OCI-LY3 (cell line): ENCODE measurements around the gene PHLDA1.
A peak's percentile ranks its signal among the peaks of the same experiment; 100 is the strongest.

Experiments used
- H2AFZ ChIP-seq: fragments of 200-600, 300-600 bp; shearing (Covaris generic); 2 replicates; pipeline ENCODE4 v1.6.0; 2014; ENCODE audit warnings: antibody characterized with exemption, low read depth, low read length
- H3K27ac ChIP-seq: fragments of 200-600, 300-600 bp; sonication (generic); 2 replicates; pipeline ENCODE4 v1.5.1; 2014; ENCODE audit warnings: mild to moderate bottlenecking, low read length, moderate library complexity, mixed read lengths
- H3K27me3 ChIP-seq: fragments of 200-600, 300-600 bp; sonication (generic); 2 replicates; pipeline ENCODE4 v1.6.1; 2014; ENCODE audit warnings: low read depth, low read length, mixed read lengths
- H3K36me3 ChIP-seq: fragments of 200-600, 300-600 bp; sonication (generic); replicated peaks from 2 replicates; pipeline ENCODE3; 2014; ENCODE audit warnings: low read depth, low read length, mixed read lengths
- H3K4me1 ChIP-seq: fragments of 300-600, 200-600 bp; sonication (generic); 2 replicates; pipeline ENCODE4 v1.6.1; 2014; ENCODE audit warnings: low read length, mixed read lengths
- H3K4me2 ChIP-seq: fragments of 200-600, 300-600 bp; sonication (generic); 2 replicates; pipeline ENCODE4 v1.6.1; 2014; ENCODE audit warnings: low read length, mixed read lengths
- H3K4me3 ChIP-seq: fragments of 300-600, 200-600 bp; sonication (generic); 2 replicates; pipeline ENCODE4 v1.5.1; 2014; ENCODE audit warnings: antibody characterized with exemption, mild to moderate bottlenecking, low read length, moderate library complexity
- H3K79me2 ChIP-seq: fragments of 300-600, 200-600 bp; shearing (Covaris generic); 2 replicates; pipeline ENCODE4 v1.6.1; 2014; ENCODE audit warnings: mild to moderate bottlenecking, low read length, mixed read lengths
- H3K9ac ChIP-seq: fragments of 300-600, 200-600 bp; shearing (Covaris generic); 2 replicates; pipeline ENCODE4 v1.6.0; 2014; ENCODE audit warnings: mild to moderate bottlenecking, low read length, moderate library complexity
- H3K9me3 ChIP-seq: fragments of 200-600, 300-600 bp; shearing (Covaris generic); 2 replicates; pipeline ENCODE4 v1.6.1; 2014; ENCODE audit warnings: low read length, mixed read lengths; ENCODE audit not compliant: insufficient read depth
- H4K20me1 ChIP-seq: fragments of 200-600, 300-600 bp; sonication (generic); 2 replicates; pipeline ENCODE4 v1.6.1; 2016; ENCODE audit warnings: low read length, mixed read lengths; ENCODE audit not compliant: insufficient read depth
- CTCF ChIP-seq: fragments of 200-600, 300-600 bp; sonication (generic); IDR thresholded peaks from 2 replicates; pipeline ENCODE4 v1.5.1; 2014; ENCODE audit warnings: antibody characterized with exemption, low read length, low read depth
- EZH2phosphoT487 ChIP-seq: fragments of 200-600 bp; shearing (Covaris generic); IDR thresholded peaks from 2 replicates; pipeline ENCODE4 v1.6.1; 2018; ENCODE audit warnings: antibody characterized with exemption, mixed run types, low read depth

Gene PHLDA1

GRCh38 chr12:75978677-75979076, 52.9 kb downstream of the PHLDA1 start:
- Histone ChIP-seq H3K27ac (no peak overlapping the region), H3K36me3 (no peaks in the 10 kb centered on the region), H3K27me3 (peaks cover 7% of the 10 kb centered on the region), H3K4me1 (peaks cover 53% of the 10 kb centered on the region), H2AFZ (no peak overlapping the region), H3K9me3 (no peaks in the 10 kb centered on the region), H3K4me2 (peak overlapping the region; percentile 59; the same call in 1 of the 2 replicates), H3K9ac (no peak overlapping the region), H3K4me3 (no peak overlapping the region), H4K20me1 (no peaks in the 10 kb centered on the region), H3K79me2 (no peaks in the 10 kb centered on the region)
- TF ChIP-seq EZH2phosphoT487 = no peak
- TF ChIP-seq CTCF = no peak

- Histone ChIP-seq H2AFZ (no peak overlapping the region), H3K79me2 (no peaks in the 10 kb centered on the region), H3K4me1 (peaks cover 50% of the 10 kb centered on the region), H3K4me2 (peak overlapping the region; percentile 59), H3K36me3 (no peaks in the 10 kb centered on the region), H3K9ac (no peak overlapping the region), H3K27me3 (peaks cover 2% of the 10 kb centered on the region), H3K9me3 (no peaks in the 10 kb centered on the region), H3K27ac (no peak overlapping the region), H3K4me3 (0 out of 2 replicates have a peak overlapping the region, but pooled peaks have one; percentile 14), H4K20me1 (no peaks in the 10 kb centered on the region)
- TF ChIP-seq EZH2phosphoT487 (no peak), CTCF (no peak)
Measured at GRCh38 chr12:75977952-75978671, 53.5 kb downstream of the PHLDA1 start.

GRCh38 chr12:75977590-75977951, 54.0 kb downstream of the PHLDA1 start:
- TF ChIP-seq CTCF (no peak), EZH2phosphoT487 (no peak)
- no peak overlapping the region for H2AFZ ChIP-seq
- H3K4me2 ChIP-seq = peak overlapping the region; percentile 59

GRCh38 chr12:75976913-75977312, 54.7 kb downstream of the PHLDA1 start:
- peaks cover 39% of the 10 kb centered on the region for H3K4me1 ChIP-seq
- no peak overlapping the region for H3K4me3 ChIP-seq
- no peaks in the 10 kb centered on the region for H3K27me3 ChIP-seq
- no peak overlapping the region for H3K27ac ChIP-seq
- H3K9ac ChIP-seq = no peak overlapping the region
- H4K20me1 ChIP-seq = no peaks in the 10 kb centered on the region
- H3K4me2 ChIP-seq = no peak overlapping the region
- TF ChIP-seq EZH2phosphoT487 = no peak
- no peak for TF ChIP-seq CTCF
- no peak overlapping the region for H2AFZ ChIP-seq
- H3K9me3 ChIP-seq = no peaks in the 10 kb centered on the region
- H3K36me3 ChIP-seq = no peaks in the 10 kb centered on the region
- H3K79me2 ChIP-seq = no peaks in the 10 kb centered on the region

More at GRCh38 chr12:75977590-75977951, 54.0 kb downstream of the PHLDA1 start:
- H3K9me3 ChIP-seq = no peaks in the 10 kb centered on the region
- no peaks in the 10 kb centered on the region for H3K27me3 ChIP-seq
- no peak overlapping the region for H3K27ac ChIP-seq
- H3K4me1 ChIP-seq = peaks cover 45% of the 10 kb centered on the region
- no peaks in the 10 kb centered on the region for H3K79me2 ChIP-seq
- H3K4me3 ChIP-seq = 0 out of 2 replicates have a peak overlapping the region, but pooled peaks have one; percentile 10
- H3K36me3 ChIP-seq = no peaks in the 10 kb centered on the region
- H3K9ac ChIP-seq = no peak overlapping the region
- H4K20me1 ChIP-seq = no peaks in the 10 kb centered on the region
